ENCODE data around the gene TCF4.

TCF4 gene

DNA sequence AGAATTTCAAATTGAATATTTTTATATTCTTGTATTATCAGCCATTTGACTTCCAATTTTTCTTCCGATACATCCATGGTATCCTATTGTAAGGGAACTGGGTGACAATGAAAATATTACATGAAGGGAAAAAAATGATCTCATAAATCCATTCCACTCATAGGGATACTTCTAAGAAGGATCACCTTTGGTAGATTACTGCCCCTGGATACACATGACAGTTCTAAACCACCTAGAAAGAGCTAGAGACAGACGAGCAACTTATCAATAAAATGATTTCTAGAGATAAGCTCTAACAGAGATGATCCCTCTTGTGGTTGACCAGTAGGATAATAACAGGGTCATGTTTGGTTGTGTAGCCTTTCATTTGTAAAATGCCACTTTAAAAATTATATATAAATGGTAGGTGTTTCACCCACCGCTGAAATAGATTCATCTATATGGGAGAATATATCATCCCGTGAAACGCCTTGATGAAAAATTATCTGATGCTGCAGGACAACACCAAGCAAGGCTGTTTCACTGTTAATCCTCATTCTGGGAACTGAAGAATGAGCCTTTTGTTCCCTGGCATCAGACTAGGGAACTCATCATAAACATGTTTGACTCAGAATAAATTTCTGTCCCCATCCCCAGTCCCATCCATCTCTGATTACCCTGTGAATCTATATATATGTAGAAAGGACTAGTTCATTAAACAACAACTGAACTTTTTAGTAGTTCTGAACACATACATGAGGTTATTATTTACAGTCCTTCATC lies 180.0 kb downstream of the TCF4 start:
- no peak for DNase-seq (ENCODE audit: low read depth in 2 of 2)

DNA sequence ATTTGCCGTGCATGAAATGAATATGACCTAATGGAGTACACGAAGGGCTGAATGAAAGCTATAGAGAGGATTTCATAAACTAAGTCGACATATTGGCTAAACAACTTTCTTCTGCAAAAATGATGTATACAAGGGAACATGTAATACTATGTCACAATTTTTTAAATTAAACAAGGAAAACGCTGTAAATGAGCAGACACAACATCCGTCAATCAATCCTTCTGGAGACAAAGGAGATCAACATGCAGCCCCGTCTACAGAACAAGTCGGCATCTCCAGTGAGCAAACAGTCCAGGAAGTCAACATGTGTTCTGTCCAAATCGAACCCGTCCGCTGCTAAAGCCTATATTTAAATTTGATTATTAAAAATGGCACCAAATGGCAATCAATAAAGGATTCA lies 180.8 kb downstream of the TCF4 start:
- DNase-seq (ENCODE audit: low read depth in 2 of 2) = no peak

DNA sequence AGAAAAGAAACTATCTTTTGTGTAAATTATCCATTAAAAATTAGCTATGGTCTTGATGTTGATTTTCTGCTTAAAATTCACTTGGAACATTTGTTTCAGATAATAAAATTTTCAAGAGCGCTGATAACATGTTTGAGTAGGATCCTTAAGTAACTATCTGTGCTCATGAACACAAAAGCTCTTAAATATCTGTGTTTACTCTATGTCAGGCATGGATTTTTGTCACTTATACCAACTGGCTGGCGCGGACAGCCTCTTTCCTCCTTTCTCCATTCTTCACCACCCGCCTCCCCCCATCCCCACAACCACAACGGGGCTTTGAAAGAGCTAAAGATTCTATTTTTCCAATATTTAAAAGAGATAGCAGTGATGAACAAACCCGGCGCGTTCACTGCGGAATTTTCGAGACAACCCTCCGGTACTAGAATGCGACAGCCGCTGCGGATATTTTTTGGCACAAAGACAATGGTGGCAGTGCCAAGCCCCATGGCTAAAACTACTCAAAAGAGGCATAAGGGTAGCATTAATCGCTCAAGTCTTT lies 181.5 kb downstream of the TCF4 start:
- DNase-seq (ENCODE audit: low read depth in 2 of 2) = no peak

DNA sequence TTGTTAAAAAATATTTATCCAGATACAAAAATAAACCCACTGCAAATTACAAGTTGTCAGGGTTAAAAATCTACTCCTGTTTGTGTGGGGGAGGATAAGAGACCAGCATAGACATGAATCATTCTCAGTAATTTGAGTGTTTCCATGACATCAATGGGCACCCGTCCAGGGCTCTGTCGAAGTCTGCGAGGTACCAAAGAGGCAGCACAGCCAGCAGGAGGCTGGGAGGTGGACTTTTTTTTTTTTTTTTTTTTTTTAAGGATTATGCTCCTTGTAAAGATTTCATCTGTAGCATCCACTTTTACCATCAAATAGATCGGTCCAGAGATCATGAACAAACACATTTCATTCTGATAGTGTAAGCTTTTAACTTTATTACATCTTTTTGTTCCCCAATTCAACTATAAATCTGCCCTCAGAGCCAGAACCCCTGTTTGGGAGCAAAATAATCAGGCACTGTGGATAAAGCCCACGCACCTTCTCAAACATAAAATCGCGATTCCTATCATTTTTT lies 182.0 kb downstream of the TCF4 start:
- DNase-seq (ENCODE audit: low read depth in 2 of 2) = no peak

DNA sequence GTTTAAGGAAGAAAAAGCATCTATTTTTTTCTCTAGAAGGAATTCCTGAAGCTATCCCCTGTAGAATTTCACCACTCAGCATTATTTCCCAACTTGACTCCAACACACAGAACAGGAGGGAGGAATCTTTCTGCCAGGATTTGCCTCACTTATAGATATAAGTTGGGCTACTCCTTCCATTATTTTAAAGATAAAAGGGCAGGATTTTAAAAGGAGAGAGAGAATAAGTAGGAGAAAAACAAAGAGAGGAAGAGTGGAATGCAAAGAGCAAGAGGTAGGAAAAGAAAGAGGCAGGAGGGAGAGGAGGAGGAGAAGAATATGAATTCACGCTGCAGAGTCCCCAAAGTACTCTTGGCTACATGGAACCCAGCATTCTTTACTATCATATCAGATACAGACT lies 182.5 kb downstream of the TCF4 start:
- no peak for DNase-seq (ENCODE audit: low read depth in 2 of 2)

DNA sequence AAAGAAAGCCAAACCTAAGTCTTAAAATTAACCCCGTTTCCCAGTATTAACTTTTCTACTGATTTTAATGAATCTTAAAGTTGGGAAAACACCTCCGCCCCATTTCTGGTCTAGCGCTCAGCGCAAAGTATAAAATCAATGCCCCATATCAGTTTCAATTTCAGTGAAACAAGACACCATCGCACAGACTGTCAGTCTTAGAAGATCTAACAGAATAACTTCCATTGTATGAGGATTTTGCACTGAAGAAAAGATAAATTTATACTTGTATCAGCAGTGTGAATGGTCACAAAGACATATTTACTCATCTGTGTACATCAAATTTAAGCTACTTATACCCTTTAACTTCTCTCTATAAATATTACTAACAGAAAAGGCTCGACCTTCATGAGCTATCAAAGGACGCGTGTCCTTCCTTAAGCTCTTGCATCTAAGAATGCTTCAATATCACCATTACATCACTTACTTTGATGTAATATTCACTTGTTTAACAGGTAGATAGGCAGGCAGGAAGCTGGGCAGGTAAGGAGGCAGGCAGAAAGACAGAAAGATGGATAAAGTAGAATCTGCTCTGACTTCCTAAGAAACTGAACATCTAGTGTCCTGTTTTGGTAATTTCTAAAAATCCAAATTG lies 183.0 kb downstream of the TCF4 start:
- DNase-seq (ENCODE audit: low read depth in 2 of 2) = no peak

DNA sequence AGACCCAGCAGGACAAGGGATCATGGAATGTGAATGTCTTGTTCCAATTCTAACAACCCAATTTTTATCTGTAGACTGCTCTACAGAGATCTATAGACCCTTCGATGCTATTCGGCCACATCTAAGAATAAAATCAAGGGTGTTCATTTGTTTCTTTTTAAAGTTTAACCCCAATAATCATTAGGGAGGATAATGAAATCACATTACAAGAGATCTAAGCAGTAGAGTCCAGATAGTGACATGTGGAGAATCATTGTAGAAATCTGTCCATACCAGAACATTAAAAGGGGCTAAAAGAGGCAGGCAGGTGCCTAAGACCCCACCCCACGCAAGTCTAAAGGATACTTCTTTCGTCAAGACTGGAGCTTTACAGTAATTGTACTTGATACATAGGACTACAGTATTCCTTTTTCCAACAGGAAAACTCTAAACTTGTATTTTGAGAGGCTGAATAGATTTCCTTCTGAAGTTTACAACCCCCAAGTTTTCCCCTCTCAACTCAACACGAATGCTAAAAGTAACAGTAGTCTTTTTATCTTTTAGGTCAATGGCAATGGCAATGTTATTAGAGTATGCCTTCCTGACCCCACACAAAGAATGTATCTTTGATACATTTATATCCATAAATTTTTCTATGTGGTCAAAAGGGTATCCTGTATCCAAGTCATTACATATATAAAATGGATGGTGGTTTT lies 183.7 kb downstream of the TCF4 start:
- DNase-seq (ENCODE audit: low read depth in 2 of 2) = no peak

DNA sequence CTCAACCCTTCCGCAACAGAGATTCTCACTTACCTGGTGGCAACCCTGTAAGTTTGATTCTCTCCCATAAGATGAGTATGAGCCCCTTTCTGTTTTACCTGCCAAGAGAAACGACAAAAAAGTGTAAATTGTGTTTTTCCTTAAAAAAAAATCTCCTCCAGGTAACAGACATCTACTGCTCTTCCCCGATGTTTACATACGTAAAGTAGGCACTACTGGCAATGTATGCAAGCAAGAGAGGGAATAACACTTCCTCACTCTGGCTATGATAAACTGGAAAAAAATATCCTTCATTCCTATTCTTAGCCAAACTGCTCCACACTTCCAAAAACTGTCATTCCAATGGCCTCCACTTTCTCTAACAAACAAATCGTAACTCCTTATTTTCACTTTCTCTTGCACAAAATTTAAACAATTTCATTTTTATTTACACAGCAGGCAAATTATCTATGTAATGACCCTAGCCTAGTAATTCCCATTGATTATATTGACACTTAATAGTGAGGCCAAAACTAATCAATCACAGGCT lies 184.5 kb downstream of the TCF4 start:
- DNase-seq (ENCODE audit: low read depth in 2 of 2) = no peak

DNA sequence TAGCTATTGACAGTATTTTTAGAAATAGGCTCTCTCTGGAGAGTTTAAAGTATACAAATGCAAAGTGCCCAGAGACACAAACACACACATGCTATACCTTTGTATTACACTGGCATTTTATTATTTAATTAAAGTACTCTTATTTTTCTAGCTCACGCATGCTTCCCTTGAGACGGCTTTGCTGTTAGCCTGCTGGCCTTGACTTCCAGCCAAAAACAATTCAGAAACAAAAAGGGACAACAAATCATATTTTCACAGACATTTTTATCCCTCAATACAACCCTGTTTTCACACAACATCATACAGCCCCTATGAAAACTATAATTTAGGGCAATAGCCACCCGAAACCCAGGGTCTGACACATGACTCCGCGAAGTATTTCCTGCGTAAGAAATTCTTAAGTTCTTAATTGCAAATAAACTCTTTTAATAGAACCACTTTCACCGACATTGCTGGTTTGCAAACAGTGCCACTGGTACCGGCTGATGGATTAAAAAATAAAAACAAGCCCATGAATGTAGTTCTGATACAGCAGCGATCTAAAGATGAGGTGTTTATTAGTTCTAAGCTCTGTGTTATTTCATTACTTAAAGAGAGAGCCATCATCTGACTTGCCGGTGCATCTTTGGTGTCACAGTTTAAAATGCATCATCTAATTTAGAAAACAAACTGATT lies 185.1 kb downstream of the TCF4 start:
- DNase-seq (ENCODE audit: low read depth in 2 of 2) = no peak

DNA sequence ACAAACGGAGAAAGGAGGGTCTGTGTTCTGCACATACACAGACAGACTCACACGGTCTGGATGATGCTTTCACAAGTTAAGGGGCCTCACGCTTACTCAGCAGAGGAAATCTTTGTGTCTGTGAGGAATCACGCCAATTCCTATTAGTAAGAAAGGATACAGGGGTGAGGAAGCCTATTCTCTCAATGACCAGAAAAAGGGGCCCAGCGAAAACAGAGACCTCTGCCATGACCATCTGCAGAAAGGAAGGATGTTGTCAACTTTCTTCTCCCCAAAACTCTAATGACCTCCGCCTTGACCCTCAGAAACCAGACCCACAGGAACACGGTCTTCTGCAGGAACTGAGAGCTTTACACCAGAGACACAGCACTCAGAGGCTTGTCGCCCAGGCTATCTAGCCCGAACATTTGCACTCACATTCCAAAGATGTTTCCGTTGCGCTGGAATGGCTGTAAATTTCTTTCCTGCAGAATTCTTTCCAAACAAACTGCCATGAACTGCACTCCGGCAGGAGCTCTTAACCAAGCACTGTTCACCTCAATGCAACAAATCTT lies 186.3 kb downstream of the TCF4 start:
- DNase-seq (ENCODE audit: low read depth in 2 of 2) = no peak

DNA sequence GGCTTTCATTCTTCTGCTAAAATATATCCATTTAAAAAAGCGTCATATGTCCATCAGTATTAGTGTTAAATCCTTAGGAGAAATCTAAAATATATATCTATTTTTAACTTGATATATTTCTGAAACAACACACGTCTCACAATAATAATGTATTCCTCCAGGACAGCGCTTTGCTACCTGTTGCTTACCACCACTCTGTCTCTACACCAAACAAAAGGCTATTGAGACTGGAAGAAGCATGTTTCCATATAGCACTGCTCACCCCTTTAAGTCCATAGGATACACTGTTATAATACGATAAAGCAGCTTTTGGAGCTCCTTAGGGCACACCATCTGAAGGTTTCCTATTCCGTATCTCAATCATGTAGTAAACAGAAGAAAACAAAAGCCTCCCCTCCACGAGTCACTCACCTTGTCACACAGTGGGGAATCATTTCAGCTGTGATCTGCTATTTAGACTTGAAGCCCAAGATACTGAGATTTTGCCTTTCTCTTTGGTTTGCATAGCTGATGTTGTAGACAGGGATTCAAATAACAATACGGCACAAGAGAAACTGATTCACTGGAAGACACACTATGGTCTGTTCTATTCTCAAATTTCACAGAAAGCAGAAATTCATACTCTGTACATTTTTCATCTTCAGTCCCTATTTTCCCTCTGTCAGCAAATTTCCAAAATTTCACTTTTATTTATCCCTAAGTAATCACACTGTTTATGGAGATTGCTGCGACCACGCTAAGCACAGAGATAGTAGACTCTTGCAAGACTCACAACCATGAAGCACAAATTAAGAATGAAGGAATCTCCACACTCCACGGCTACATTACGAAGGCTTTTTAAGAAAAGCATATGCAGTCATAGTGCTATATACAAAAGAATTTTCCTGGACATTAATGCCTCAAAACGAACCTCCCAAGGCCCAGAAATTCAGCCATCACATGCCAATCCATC lies 187.1 kb downstream of the TCF4 start:
- DNase-seq (ENCODE audit: low read depth in 2 of 2) = no peak

DNA sequence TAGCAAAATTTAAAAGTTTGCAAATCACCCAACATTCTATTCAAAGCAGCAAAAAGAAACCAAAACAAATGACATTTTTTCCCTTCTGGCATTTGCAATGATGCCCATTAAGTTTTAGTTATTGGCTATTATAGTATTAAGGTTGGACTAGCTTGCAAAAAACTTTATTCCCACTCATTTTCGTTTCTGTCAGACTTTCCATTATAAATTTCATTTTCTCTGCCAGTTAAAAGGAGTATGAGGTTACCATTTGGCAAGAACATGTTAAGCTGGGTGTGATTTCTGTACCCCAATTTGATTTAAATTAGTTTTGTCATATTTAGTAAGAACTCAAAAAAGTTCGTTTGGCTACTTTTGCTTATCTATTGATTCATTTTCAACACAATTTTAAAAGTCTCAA lies 187.9 kb downstream of the TCF4 start:
- no peak for DNase-seq (ENCODE audit: low read depth in 2 of 2)

DNA sequence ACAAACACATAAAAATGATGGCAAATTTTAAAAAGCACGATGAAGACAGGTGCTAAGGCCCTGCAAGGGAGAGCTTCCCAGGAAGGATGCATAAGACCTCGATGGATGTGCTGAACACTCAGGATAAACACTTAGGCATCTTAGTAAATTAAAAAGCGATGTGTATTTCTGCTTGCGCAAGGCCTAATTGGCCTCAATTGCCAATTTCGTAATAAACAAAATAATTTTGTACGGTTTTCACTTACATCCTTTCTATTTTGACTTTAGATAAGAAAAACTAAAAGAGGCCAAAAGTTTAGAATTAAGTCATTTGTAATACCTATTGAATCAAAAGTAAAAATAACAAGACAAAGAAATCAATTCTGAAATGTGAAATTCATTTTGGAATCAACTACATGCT lies 189.1 kb downstream of the TCF4 start:
- no peak for DNase-seq (ENCODE audit: low read depth in 2 of 2)

DNA sequence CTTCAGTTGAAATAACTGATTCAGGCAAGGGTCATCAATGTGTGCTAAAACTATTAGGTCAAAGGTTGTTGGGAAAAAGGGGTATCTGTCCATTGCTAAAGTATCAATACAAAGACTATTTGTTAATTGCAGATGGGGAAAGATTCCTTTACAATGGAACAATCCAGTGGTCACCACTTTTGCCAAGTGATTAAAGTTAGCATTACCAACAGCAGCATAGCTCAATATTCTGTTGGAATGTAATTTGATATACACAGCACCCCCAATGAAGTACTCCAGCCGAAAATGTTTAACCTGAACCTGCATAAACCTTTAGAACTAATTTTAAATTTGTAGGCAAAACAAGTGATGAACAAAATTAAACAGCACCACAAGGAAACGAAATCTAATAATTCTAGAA lies 191.0 kb downstream of the TCF4 start:
- DNase-seq (ENCODE audit: low read depth in 2 of 2) = no peak

DNA sequence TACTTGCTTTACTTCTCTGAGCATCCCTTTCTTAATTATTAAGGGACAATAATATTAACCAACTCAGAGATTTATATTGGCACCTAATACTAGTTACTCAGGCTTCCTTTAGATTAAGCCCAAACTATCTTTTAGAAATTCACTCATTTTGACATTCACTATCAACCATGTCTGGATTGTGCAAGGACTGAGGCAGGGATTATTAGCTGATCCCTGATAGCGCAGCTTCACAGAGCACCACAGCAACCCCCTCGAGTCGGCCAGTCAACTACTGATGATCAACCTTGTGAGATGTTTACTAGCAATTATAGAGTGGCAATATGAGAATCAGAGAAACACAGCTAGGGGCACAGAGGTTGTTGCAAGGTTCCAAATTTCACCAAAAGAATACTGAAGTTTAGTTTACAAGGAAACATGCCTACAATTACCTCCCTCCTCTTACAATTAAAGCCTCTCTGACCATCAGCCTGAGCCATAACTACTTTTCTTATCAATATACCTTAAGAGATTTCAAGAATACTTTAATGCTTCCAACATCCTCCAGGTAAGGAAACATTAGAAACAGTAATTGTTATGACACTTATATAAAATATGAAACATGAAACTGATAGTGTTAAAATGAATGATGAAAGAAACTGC lies 191.6 kb downstream of the TCF4 start:
- no peak for DNase-seq (ENCODE audit: low read depth in 2 of 2)

DNA sequence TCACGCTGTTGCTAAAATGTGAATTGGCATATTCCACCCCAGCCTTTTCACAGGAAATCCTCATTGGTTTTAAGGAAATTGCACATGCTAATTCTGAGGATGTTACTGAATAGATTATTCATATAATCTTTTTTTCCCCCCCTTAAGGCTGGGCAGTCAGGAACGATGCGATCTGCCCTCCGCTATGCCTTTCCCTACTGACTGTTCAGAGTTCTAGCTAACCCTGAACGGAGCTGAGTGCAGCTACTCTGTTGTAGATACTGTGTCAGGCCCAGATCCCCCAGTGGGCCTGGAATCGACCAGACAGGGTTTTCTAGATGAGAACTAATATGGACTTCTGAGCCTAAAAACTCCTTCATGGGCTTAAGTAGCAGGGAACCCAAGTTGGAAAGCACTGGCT lies 192.2 kb downstream of the TCF4 start:
- no peak for DNase-seq (ENCODE audit: low read depth in 2 of 2)

DNA sequence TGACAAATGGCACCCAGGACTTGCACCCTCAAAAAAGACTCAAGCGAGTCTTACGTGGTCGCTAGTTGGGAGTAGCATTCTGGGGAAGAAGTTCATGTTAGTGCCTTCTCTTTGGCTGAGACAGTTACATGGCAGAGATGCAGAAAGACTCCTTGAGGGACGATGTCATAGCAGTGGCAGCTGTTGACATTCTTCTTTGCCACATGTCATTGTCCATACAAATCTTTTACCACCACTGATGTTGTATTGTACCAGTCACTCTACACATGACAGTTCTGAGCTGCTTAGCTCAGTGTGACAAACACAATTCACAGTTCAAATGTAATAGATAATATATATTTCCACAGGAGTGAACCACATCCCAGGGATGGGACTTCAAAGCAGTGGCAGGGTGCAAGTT lies 197.1 kb downstream of the TCF4 start:
- DNase-seq (ENCODE audit: low read depth in 2 of 2) = no peak

DNA sequence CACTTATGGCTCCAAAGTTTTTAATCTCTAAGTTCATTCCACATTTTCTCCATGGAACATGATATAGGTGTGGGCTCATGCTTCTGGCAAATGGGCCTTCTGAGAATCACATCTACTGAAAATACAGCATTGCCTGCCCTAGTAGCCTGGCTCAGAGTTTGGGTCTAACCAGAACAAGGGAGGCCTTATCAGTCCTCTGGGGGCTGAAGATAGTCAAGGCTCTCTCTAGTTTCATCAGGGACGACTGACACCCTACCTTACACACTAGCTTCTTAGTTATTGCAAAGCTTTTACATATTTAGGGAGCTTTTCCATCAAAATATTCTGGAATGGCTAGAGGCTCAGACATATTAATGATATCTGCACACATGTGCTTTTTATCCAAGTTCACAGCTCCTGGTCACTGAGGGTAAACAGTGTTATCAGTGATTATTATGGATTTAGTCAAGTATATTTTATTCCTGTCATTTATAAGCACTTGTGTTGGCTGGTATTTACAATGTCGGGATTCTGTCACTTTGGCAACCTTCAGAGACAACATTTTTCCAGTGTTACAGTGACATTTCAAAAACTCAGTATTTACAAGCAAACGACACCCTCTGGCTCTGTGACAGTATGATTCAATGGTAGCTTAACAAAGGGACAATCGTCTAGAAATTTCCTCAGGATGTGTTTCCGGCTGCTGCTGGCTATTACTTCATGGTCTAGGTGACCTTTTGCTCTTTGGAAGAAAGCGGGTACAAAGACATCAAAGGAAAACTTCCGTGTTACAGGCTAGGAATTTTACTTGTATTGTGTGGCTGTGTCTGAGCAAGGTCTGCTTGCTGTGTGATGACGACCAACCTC lies 200.6 kb downstream of the TCF4 start:
- DNase-seq (ENCODE audit: low read depth in 2 of 2) = no peak

DNA sequence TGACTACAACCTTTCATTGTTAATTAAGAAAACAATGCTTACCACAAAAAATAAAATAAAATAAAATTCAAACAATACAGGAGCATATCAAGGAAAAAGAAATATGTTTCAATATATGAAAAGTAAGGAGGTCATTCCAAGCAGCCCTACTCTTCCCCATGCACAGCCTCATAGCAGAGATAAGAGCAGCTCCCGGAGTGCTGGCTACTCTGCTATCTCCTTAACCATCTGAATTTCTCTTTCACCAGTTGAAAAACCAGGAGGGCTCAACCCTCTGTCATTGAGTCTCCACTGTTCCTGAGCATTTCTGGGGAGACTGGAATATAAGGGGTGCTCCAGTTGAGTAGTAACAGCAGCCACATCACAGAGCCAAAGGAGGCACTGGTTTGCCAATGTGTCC lies 201.4 kb downstream of the TCF4 start:
- DNase-seq (ENCODE audit: low read depth in 2 of 2) = no peak

Data from stimulated activated CD8-positive, alpha-beta memory T cell treated with anti-CD3 and anti-CD28 coated beads, Interleukin-7, amount 100 ng/mL, for 4 hours (primary cell).